MG63 (cell line): ENCODE measurements around the gene CPM. TPM values are rescaled to one million over a fixed set of nuclear protein-coding genes. Genes with fewer than 3 reads are reported as not detected.

Experiments
- DNase-seq: peaks from one replicate; pipeline ENCODE4 v3.0.0-alpha.2; 2020
- H3K27me3 ChIP-seq: fragments of 250-450 bp; sonication (Bioruptor Pico); 2 replicates; pipeline ENCODE4 v1.5.1; 2020; ENCODE audit warnings: mild to moderate bottlenecking, moderate library complexity
- H3K36me3 ChIP-seq: fragments of 250-450 bp; sonication (Bioruptor Pico); 2 replicates; pipeline ENCODE4 v1.5.1; 2020; ENCODE audit warnings: mild to moderate bottlenecking, moderate library complexity
- H3K4me3 ChIP-seq: fragments of 250-450 bp; sonication (Bioruptor Pico); 2 replicates; pipeline ENCODE4 v1.5.1; 2020; ENCODE audit warnings: mild to moderate bottlenecking, moderate library complexity
- H3K9me3 ChIP-seq: fragments of 250-450 bp; sonication (Bioruptor Pico); 2 replicates; pipeline ENCODE4 v1.5.1; 2020; ENCODE audit warnings: mild to moderate bottlenecking, moderate library complexity
- total RNA-seq: library from RNA; depleted of rRNA; stranded (reverse); fragments of >200 nt; shearing (Covaris generic); gene quantifications from 2 replicates; pipeline ENCODE4 v1.2.3, GENCODE V29; 2014; ENCODE audit warnings: low replicate concordance

The CPM gene
- total RNA-seq, 1 experiment from 2014 or later = 1.7 TPM

- no peaks in the 10 kb centered on the region for H3K9me3 ChIP-seq
- H3K4me3 ChIP-seq = no peak overlapping the region
- DNase-seq = no peak
- H3K27me3 ChIP-seq = no peaks in the 10 kb centered on the region
- H3K36me3 ChIP-seq = no peaks in the 10 kb centered on the region
Measured at GRCh38 chr12:68894276-68894855, 38.6 kb downstream of the CPM start.

GRCh38 chr12:68893741-68894140 lies 39.2 kb downstream of the CPM start:
- H3K4me3 ChIP-seq = no peak overlapping the region
- no peaks in the 10 kb centered on the region for H3K9me3 ChIP-seq
- H3K36me3 ChIP-seq = no peaks in the 10 kb centered on the region
- no peaks in the 10 kb centered on the region for H3K27me3 ChIP-seq
- no peak for DNase-seq

DNA sequence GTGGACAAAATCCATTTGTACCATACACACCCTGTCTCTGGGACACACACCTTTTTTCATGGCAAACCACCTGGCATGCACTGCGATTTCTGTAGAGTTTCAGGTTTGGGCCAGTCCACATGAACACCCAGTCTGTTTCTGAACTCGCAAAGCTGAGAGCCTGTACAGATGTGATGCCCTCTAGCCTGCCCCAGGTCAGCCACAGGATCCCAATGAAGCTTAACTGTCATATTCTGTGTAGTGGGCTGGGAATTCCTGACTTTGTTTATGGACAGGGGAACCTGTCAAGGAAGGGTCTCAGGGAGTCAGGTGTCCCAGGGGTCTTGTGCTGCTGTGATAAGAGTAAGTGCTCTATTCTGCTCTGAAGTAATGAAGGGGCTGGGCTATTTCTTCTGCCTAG lies 39.8 kb downstream of the CPM start:
- no peak overlapping the region for H3K4me3 ChIP-seq
- no peaks in the 10 kb centered on the region for H3K36me3 ChIP-seq
- DNase-seq = no peak
- H3K9me3 ChIP-seq = no peaks in the 10 kb centered on the region
- no peaks in the 10 kb centered on the region for H3K27me3 ChIP-seq

GRCh38 chr12:68891141-68891540 lies 41.8 kb downstream of the CPM start:
- no peaks in the 10 kb centered on the region for H3K36me3 ChIP-seq
- H3K27me3 ChIP-seq = no peaks in the 10 kb centered on the region
- no peak for DNase-seq
- H3K4me3 ChIP-seq = no peak overlapping the region
- no peaks in the 10 kb centered on the region for H3K9me3 ChIP-seq

DNA sequence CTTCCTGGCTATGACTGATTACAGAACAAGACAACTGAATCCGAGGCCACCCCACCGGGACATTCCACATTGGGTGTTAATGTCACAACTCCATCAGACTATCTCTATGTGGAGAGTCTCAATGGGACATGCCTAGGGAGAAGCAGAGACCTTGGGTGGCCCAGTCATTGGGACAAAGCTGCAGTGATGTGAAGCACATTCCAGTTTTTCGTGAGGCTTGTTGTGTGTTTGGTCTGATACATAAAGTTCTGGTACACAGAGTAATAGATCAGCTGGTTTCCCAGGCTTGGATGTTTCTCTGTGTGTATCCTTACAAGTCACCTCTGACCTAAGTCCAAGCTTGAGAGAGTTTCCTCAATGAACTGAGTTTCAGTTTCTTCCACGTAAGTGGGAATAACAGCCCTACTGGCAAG lies 42.3 kb downstream of the CPM start:
- H3K27me3 ChIP-seq = no peaks in the 10 kb centered on the region
- no peaks in the 10 kb centered on the region for H3K9me3 ChIP-seq
- H3K36me3 ChIP-seq = no peaks in the 10 kb centered on the region
- no peak for DNase-seq
- H3K4me3 ChIP-seq = no peak overlapping the region

GRCh38 chr12:68888243-68888642 lies 44.7 kb downstream of the CPM start:
- DNase-seq = no peak
- H3K36me3 ChIP-seq = no peaks in the 10 kb centered on the region
- no peaks in the 10 kb centered on the region for H3K27me3 ChIP-seq
- H3K9me3 ChIP-seq = no peaks in the 10 kb centered on the region
- no peak overlapping the region for H3K4me3 ChIP-seq

DNA sequence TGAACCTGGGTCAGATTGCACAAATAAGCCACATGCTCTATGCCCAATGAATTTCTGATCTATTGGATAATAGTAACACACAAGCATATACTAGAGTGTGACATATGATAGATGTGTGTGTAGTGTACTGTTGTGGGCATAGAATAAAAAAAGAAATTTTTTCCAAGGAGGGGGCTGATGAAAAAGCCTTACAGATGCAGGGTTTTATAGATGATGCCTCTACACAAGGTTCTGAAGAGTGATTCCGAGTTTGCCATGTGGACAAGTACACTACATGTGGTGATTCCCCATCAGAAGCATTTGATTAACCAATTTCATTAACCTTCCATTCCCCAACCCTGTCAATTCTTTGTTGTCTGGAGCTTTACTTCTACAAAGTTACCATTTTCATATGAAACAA lies 45.3 kb downstream of the CPM start:
- Histone ChIP-seq H3K36me3 (no peaks in the 10 kb centered on the region), H3K9me3 (no peaks in the 10 kb centered on the region), H3K4me3 (no peak overlapping the region), H3K27me3 (no peaks in the 10 kb centered on the region)
- no peak for DNase-seq

GRCh38 chr12:68886636-68887572 lies 46.1 kb downstream of the CPM start:
- Histone ChIP-seq H3K27me3 (no peaks in the 10 kb centered on the region), H3K36me3 (no peaks in the 10 kb centered on the region), H3K9me3 (no peaks in the 10 kb centered on the region), H3K4me3 (no peak overlapping the region)
- DNase-seq = no peak

- Histone ChIP-seq H3K36me3 (no peaks in the 10 kb centered on the region), H3K9me3 (no peaks in the 10 kb centered on the region), H3K4me3 (no peak overlapping the region), H3K27me3 (no peaks in the 10 kb centered on the region)
- no peak for DNase-seq
Measured at GRCh38 chr12:68885381-68885780, 47.6 kb downstream of the CPM start.

DNA sequence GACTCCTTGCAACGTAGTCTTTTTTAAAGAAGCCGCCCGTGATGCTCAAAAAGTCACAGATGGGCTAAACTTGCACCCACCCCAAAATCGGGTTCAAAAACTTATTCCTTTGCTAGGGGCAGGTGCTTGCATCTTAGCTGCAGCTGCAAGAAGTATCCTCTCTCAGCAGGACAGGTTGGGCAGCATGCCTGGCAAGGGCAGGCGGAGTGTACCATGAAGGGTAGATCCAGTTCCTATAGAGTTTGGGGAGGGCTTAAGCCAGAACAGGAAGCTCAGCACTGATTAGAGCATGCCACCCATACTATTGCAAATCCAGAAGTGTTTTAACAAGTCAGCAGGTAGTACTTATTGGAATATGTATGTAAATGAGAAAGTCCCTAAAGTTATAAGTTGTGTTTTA lies 48.7 kb downstream of the CPM start:
- no peak for DNase-seq
- no peaks in the 10 kb centered on the region for H3K27me3 ChIP-seq
- H3K9me3 ChIP-seq = peaks cover under 1% of the 10 kb centered on the region; the same call in 1 of the 2 replicates
- no peaks in the 10 kb centered on the region for H3K36me3 ChIP-seq
- H3K4me3 ChIP-seq = no peak overlapping the region

- DNase-seq = no peak
- Histone ChIP-seq H3K4me3 (no peak overlapping the region), H3K27me3 (no peaks in the 10 kb centered on the region), H3K36me3 (no peaks in the 10 kb centered on the region), H3K9me3 (peaks cover 11% of the 10 kb centered on the region)
Measured at GRCh38 chr12:68883151-68883550, 49.8 kb downstream of the CPM start.

DNA sequence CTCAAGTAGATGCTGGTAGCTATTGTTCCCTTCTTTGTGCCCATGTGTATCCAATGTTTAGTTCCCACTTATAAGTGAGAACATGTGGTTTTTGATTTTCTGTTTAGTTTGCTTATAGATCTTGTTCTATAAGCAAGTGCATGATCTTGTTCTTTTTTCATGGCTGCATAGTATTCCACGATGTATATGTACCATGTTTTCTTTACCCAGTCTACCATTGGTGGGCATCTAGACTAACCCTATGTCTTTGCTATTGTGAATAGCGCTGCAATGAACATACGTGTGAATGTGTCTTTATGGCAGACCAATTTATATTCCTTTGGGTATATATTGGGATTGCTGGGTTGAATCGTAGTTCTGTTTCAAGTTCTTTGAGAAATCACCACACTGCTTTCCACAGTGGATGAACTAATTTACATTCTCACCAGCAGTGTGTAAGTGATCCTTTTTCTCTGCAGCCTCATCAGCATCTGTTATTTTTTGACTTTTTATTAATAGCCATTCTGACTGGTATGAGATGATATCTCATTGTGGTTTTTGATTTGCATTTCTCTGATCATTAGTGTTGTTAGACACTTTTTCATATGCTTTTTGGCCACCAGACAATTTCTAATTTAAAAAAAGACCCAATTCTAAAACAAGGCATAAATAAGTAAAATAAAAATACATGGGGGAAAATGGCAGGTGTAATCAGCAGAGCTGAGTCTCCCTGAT lies 50.6 kb downstream of the CPM start:
- Histone ChIP-seq H3K9me3 (peaks cover 11% of the 10 kb centered on the region), H3K4me3 (no peak overlapping the region), H3K36me3 (no peaks in the 10 kb centered on the region), H3K27me3 (no peaks in the 10 kb centered on the region)
- no peak for DNase-seq

DNA sequence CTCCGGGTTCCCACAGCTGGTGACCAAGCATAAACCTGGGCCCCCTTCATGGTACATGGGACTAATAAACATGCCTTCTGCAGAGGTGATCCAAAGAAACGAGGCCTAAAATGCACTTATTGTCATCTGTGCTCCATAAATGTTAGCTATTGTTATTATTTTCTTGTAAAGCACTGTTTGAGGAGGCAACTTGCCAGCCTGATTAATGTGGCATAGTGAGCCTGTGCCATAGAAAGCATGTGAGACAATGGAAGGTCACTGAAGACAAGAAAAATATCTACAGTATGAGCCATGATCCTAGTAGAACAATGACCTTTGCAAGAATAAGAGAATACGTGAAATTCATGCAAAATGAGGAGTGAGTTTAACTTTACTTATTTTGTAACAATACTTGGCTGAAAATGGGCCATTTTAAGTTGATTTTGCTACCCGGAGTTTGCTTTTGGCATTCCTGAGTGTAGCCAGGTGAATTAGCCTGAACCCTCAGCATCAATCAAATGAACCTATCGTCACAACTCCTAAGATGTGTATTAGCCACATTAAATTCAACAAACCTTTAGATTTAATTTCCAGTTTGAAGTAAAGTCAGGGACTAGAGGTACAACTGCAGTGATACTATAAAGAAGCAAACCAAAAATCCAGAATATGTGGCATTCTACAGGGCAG lies 52.2 kb downstream of the CPM start:
- DNase-seq = no peak
- Histone ChIP-seq H3K4me3 (no peak overlapping the region), H3K27me3 (no peaks in the 10 kb centered on the region), H3K36me3 (no peaks in the 10 kb centered on the region), H3K9me3 (peaks cover 11% of the 10 kb centered on the region)

DNA sequence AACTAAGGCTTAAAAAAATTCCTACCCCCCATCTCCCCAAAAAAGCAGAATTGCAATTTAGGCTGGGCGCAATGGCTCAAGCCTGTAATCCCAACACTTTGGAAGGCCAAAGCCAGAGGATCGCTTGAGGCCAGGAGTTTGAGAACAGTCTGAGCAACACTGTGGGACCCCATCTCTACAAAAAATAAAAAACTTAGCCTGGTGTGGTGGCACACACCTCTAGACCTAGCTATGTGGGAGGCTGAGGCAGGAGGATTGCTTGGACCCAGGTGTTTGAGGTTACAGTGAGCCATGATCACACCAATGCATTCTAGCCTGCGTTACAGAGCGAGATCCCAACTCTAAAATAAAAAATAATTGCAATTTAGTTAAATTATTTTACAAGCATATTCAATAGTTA lies 54.1 kb downstream of the CPM start:
- no peaks in the 10 kb centered on the region for H3K27me3 ChIP-seq
- DNase-seq = no peak
- no peaks in the 10 kb centered on the region for H3K36me3 ChIP-seq
- peaks cover 11% of the 10 kb centered on the region for H3K9me3 ChIP-seq
- H3K4me3 ChIP-seq = no peak overlapping the region

GRCh38 chr12:68878283-68878682 lies 54.7 kb downstream of the CPM start:
- no peaks in the 10 kb centered on the region for H3K27me3 ChIP-seq
- H3K36me3 ChIP-seq = no peaks in the 10 kb centered on the region
- no peak overlapping the region for H3K4me3 ChIP-seq
- DNase-seq = no peak
- peaks cover 11% of the 10 kb centered on the region for H3K9me3 ChIP-seq

- Histone ChIP-seq H3K4me3 (no peak overlapping the region), H3K9me3 (peaks cover 11% of the 10 kb centered on the region), H3K27me3 (no peaks in the 10 kb centered on the region), H3K36me3 (no peaks in the 10 kb centered on the region)
- DNase-seq = no peak
Measured at GRCh38 chr12:68877583-68877982, 55.4 kb downstream of the CPM start.

DNA sequence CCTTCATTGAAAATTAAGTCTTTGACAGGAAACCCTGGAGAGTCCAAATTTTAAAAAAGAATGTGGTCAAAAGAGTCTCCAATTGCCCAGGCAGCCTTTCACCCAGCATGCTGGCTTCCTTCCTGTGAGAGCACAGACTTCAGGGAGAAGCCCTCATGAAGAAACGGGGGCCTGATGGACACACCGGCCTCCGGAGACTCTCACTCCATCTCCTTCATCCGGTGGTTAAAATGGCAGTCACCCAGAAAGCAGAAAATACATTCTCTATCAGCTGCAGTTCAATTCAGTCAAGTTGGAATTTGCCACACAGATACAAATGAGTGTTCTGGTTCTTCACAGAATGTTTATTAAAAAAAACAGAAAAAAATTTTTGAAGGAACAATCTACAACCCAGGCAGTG lies 56.5 kb downstream of the CPM start:
- Histone ChIP-seq H3K4me3 (no peak overlapping the region), H3K9me3 (peaks cover 11% of the 10 kb centered on the region), H3K27me3 (no peaks in the 10 kb centered on the region), H3K36me3 (no peaks in the 10 kb centered on the region)
- no peak for DNase-seq
